ENCODE measurements around the gene ZBTB16. TPM values are rescaled to one million over a fixed set of nuclear protein-coding genes. Genes with fewer than 3 reads are reported as not detected.

Gene ZBTB16
- total and polyA plus RNA-seq, 2 of the 4 experiments (the other 2 are of a cell fraction), result not detected

DNA sequence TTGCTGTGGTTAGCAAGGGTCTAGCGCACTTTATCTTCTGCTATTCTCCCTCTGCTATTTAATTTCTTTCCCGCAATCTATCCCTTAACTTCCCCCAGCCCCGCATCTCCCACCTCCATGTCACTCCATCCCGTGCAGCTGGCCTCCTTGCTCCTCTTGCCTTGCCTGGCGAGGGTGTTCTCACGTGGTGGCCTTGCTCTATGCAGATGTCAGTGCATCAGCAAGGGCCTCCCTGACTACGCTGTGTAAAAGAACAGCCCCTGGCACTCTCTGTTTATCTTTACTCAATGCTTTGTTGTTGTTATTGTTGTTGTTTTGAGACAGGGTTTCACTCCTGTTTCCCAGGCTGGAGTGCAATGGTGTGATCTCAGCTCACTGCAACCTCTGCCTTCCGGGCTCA is 122.2 kb downstream of the ZBTB16 start:
- no peak overlapping the region for H2AK5ac ChIP-seq (ENCODE audit: low read depth, low read length)
- no peak overlapping the region for H2AK9ac ChIP-seq (replicated peaks; ENCODE audit: low read depth, low read length, poor library complexity)
- no peak overlapping the region for H3K9ac ChIP-seq (ENCODE audit: low read depth, low read length)
- H3K27ac ChIP-seq (ENCODE audit: insufficient read depth, low read length), result no peak overlapping the region
- H3K4me3 ChIP-seq (ENCODE audit: insufficient read depth, low read depth, low read length), result no peak overlapping the region
- ChIA-PET POLR2A (ENCODE audit: unreplicated experiment) (no interaction called here), CTCF (no interaction called here)
- H3K4me2 ChIP-seq (ENCODE audit: low read depth, low read length), result no peak overlapping the region
- H2BK20ac ChIP-seq (ENCODE audit: low read depth, low read length), result no peak overlapping the region
- no peak overlapping the region for H2BK5ac ChIP-seq (ENCODE audit: low read depth, low read length, poor library complexity, severe bottlenecking)
- no peaks in the 10 kb centered on the region for H4K20me1 ChIP-seq (ENCODE audit: insufficient read depth, low read length)
- no peak overlapping the region for H3K56ac ChIP-seq (ENCODE audit: extremely low read depth, insufficient read depth, low read length)
- no peak overlapping the region for H2BK120ac ChIP-seq (ENCODE audit: low read depth, low read length)
- no peak overlapping the region for H2AFZ ChIP-seq (replicated peaks; ENCODE audit: low read length, poor library complexity)
- TF ChIP-seq USF2 (IDR thresholded peaks at IDR 0.05; ENCODE audit: low read depth, low read length) (no peak), RFX5 (IDR thresholded peaks at IDR 0.05; ENCODE audit: low read depth, low read length) (no peak), CHD1 (IDR thresholded peaks at IDR 0.05; ENCODE audit: low read depth, low read length) (no peak), SMC3 (IDR thresholded peaks at IDR 0.05; ENCODE audit: low read depth, low read length) (no peak), RCOR1 (IDR thresholded peaks at IDR 0.05; ENCODE audit: insufficient replicate concordance, low read length) (no peak)
- TF ChIP-seq, protein P1, sequence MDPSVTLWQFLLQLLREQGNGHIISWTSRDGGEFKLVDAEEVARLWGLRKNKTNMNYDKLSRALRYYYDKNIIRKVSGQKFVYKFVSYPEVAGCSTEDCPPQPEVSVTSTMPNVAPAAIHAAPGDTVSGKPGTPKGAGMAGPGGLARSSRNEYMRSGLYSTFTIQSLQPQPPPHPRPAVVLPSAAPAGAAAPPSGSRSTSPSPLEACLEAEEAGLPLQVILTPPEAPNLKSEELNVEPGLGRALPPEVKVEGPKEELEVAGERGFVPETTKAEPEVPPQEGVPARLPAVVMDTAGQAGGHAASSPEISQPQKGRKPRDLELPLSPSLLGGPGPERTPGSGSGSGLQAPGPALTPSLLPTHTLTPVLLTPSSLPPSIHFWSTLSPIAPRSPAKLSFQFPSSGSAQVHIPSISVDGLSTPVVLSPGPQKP (IDR thresholded peaks at IDR 0.05; ENCODE audit: borderline replicate concordance, low read depth, low read length), result no peak
- ATAC-seq (ENCODE audit: low read depth) (no peak), DNase-seq (no peak)
- no TSS peak for BruUV-seq (replicated peaks)
- no peak overlapping the region for H3K14ac ChIP-seq (replicated peaks; ENCODE audit: low read depth, low read length)
- H3K27me3 ChIP-seq (ENCODE audit: control insufficient read depth, insufficient read depth, low read length), result peaks cover 50% of the 10 kb centered on the region
- no peak overlapping the region for H4K8ac ChIP-seq (ENCODE audit: low read depth in 2 of 2, low read length in 2 of 2)
- no peak overlapping the region for H3K23ac ChIP-seq (ENCODE audit: low read depth, low read length)
- no peaks in the 10 kb centered on the region; the same call in 1 of the 2 replicates for H3K4me1 ChIP-seq (ENCODE audit: control insufficient read depth, insufficient read depth, low read length)
- intact Hi-C loops (cut with micrococcal nuclease) (no loop called here), dilution Hi-C loops (cut with HindIII; ENCODE audit: low sequenced_read_pairs, unreplicated experiment) (no loop called here), in situ Hi-C loops (cut with MboI; ENCODE audit: low sequenced_read_pairs) (no loop called here)
- H4K5ac ChIP-seq (ENCODE audit: low read depth, low read length), result no peak overlapping the region
- no peaks in the 10 kb centered on the region for H3K79me1 ChIP-seq (ENCODE audit: low read depth in 1 of 2, low read length in 2 of 2)
- no peaks in the 10 kb centered on the region for H3K9me3 ChIP-seq (ENCODE audit: control insufficient read depth, insufficient read depth, low read length)
- H3K18ac ChIP-seq (ENCODE audit: low read depth, low read length), result no peak overlapping the region
- H3K36me3 ChIP-seq (ENCODE audit: control insufficient read depth, insufficient read depth, low read length), result no peaks in the 10 kb centered on the region
- no peak overlapping the region for H2BK15ac ChIP-seq (ENCODE audit: low read depth, low read length)
- no peak overlapping the region for H3K4ac ChIP-seq (ENCODE audit: low read depth, low read length)
- WGBS, 2 experiments (ENCODE audit: extremely low coverage in 2 of 2, insufficient read length in 1 of 2), result 92% methylated on average over 2 of the region's 8 CpGs; no CpG with 5 or more reads in 1 of the 2 experiments
- H3K9me1 ChIP-seq (ENCODE audit: insufficient read depth, low read length), result no peaks in the 10 kb centered on the region
- H4K91ac ChIP-seq (ENCODE audit: insufficient read depth, low read depth, low read length), result no peak overlapping the region

Measured in IMR-90 (cell line).